TTC549 (cell line): ENCODE data around the gene S100A3.

Experiments
- FAIRE-seq: peaks from 2 replicates; lab custom pipeline; 2012; peaks lifted over from hg19 to GRCh38; lab: Jason Lieb, UNC

Gene S100A3

GRCh38 chr1:153509729-153510354, 39.2 kb downstream of the S100A3 start:
- FAIRE-seq, result peak; percentile 69

- FAIRE-seq, result no peak
Observed at GRCh38 chr1:153509036-153509435, 40.0 kb downstream of the S100A3 start.

GRCh38 chr1:153507926-153508583, 41.0 kb downstream of the S100A3 start:
- no peak for FAIRE-seq

GRCh38 chr1:153506831-153507413, 42.1 kb downstream of the S100A3 start:
- no peak for FAIRE-seq

- no peak for FAIRE-seq
Observed at GRCh38 chr1:153506386-153506785, 42.7 kb downstream of the S100A3 start.

- no peak for FAIRE-seq
Observed at GRCh38 chr1:153505576-153505975, 43.5 kb downstream of the S100A3 start.

GRCh38 chr1:153503766-153504165, 45.3 kb downstream of the S100A3 start:
- no peak for FAIRE-seq

GRCh38 chr1:153498746-153499145, 50.3 kb downstream of the S100A3 start:
- FAIRE-seq, result no peak
